HG03439 (cell line): ENCODE results near the gene DMXL1.

Experiments
- ATAC-seq: cut with Tn5 transposase; IDR thresholded peaks from one replicate; pipeline ENCODE4 v1.9.1; 2021; ENCODE audit warnings: mild to moderate bottlenecking, moderate library complexity; ENCODE audit not compliant: unreplicated experiment

Gene DMXL1

DNA sequence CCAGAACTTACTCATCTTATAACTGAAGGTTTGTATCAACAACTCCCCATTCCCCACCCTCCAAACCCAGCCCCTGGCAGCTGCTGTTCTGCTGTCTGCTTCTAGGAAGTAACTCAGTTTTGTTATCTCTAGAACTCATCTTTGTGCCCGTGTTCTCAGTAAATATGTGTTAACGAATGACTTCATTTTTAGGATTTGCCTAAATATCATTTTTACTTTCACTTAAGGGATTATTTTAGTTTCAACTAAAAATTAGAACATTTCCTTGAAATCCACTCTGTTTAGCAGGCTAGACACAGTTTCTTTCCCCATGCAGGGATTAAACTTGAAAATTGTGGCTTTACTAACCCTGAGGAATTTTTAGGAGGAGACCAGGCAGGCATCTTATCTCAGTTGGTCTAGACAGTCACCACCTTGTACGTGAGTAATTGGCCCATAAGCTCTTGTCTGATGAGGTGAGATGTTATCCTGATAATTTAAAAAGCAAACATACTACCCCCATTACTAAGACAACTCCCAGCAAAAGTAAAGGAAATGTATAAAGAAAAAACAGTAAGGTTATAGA is 216.7 kb downstream of the DMXL1 start:
- no peak for ATAC-seq

- ATAC-seq, result no peak
Observed at GRCh38 chr5:119288379-119289033, 217.6 kb downstream of the DMXL1 start.

DNA sequence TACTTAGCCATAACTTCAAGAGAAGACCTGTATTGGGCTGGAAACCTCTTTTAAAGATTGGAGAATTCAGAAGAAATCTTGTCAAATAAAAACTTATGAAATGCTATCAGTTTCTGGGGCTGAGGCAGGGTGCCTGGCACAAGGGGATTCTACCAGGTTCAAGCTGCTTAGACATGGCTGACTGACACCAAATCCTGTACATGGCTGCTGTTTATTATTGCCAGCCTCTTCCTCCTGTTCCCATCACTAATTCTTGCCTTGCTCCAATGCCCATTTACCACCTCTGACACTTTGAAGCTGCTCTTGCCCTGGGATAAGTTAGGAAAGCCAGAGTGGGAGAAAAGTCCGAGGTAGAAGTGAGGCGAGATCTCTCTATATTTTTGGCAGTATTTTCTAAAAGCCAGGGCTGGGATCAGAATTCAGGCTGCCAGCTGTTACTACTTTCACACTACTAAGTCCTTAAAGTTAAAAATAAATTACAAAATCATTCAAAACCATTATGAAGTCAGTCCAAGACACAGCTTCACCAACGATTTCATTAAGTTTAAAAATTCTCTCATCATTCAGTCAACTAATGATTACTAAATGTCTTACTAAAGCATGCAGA is 218.7 kb downstream of the DMXL1 start:
- no peak for ATAC-seq

GRCh38 chr5:119290161-119290569 is 219.3 kb downstream of the DMXL1 start:
- peak; percentile 64 for ATAC-seq

DNA sequence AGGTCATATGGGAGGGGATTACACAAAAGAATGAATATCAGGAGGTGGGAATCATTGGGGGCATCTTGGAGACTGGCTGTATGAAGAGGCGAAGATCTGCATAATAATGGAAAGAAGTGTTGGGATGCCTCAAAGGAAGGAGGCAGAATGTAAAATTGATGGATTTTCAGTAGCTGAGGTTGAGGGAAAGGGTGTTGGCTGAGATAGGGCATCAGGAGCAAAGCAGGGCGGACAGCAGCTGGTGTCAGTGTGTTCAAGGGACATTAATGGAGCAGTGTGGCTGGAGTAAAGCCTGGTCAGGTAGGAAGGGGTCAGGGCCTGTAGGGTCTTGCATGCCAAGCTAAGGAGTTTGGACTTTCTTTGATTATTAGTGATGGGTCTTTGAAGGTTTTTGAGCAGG is 219.7 kb downstream of the DMXL1 start:
- no peak for ATAC-seq

DNA sequence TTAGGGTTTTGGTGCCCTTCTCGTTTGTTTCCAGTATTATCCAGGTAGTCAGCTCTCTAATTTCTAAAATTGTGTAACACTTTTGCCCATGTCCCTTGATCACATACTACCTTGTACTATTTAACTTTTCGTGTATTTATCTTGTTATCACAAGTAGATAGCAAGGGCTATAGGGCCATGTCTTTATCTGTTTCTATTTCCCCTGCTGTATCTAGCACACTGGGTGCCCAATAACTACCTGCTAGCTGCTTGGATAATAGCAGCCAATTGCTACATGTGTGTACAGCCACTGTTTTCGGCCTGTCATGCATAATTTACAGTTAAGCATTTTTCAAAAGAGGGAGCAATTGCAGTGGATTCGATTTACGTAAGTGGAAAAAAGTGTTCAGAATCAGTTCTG is 220.2 kb downstream of the DMXL1 start:
- no peak for ATAC-seq

DNA sequence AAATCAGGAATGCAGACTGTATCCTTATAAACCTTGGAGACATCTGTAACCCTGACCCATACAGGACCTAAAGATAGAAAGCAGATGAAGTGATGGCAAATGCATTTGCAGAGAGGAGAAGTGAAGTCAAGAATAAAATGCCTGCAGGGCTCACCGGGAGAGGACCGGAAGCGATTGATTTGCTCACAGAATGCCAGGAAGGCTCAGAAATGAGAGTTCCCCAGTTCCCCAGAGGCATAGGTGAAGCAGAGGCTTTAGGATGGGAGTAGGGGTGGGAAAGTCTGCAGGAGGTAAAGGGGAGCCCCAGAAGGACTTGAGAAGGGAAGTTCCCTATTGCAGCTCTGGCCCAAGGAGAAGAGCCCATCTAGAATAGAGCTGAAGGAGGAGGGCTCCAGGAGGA is 221.0 kb downstream of the DMXL1 start:
- no peak for ATAC-seq

DNA sequence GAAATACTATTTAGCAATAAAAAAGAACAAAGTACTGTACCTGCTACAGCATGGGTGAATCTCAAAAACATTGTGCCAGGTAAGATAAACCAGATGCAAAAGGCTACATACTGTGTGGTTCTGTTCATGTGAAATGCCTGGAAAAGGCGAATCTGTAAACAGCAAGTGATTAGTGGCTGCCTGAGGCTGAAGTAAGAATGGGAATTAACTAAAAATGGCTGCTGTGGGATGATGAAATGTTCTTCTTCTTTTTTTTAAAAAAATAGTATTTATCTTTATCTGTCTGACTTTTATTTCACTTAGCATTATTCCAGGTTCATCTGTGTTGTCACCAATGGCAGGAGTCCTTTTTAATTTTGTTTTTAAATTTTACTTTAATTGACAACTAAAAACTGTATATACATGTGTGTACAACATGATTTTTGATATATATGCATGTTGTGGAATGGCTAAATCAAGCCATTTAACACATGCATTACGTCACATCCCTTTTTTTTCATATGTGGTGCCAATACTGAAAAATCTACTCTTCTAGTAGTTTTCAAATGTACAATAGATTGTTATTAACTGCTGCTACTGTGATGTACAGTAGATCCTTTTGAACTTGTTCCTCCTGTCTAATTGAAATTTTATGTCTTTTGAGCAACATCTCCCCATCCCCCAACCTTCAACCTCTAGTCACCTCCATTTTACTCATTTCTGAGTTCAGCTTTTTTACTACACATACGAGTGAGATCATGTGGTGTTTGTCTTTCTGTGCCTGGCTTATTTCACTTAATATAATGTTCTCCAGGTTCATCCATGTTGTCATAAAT is 222.0 kb downstream of the DMXL1 start:
- ATAC-seq, result no peak

DNA sequence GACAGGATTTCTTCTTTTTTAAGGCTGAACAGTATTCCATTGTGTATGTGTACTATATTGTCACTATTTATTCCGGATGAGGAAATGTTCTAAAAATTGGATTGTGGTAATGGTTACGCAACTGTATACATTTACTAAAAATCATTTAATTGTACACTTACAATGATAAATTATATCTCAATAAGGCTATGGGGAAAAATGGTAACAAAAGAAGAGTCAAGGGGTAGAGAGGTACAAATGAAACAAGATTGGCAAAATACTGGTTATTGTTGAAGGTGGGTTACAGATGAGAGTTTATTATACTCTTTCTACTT is 222.6 kb downstream of the DMXL1 start:
- ATAC-seq, result no peak
